Measurements from ENCODE around the gene LEMD1. TPM values are rescaled to one million over a fixed set of nuclear protein-coding genes. Genes with fewer than 3 reads are reported as not detected.

The LEMD1 gene
- total RNA-seq, 2 donors from 2014 or later = not detected

DNA sequence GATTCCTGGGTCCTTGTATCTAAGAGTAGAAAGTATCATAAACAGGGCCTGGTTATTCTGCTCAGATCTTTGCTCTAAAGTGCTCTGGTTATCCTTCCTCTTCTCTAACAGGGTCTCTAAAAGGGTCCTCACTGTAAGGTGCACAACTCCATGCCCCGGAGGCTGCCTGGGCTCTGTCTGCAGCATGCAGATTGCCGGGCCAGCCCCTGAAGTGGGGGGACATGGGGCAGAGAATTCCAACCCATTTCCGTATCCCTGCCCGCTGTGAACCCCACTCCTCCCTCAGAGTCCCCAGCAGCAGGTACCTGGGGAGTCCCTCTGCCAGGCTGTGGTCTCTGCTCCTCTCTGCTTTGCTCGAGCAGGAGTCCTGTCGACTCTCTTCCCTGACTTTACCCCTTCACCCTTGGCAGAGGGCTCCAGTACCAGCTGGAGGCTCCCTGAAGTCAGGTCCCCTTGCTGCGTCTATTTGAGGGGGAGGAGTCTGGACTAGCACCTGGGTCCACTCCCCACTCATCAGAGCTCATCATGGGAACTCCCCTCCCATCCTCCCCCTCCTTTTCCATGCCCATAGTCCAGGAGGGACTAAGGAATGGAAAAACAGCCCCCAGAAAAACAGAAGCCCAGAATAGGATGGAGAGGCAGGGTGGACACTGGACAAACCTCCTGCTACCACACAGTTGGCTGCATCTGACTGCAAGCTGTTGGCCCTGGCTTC lies 21.9 kb upstream of the LEMD1 start:
- Histone ChIP-seq H3K36me3 (no peaks in the 10 kb centered on the region), H3K9me3 (no peaks in the 10 kb centered on the region), H3K27ac (no peak overlapping the region), H3K27me3 (replicated peaks; ENCODE audit: insufficient read depth) (no peaks in the 10 kb centered on the region), H3K4me1 (ENCODE audit: control insufficient read depth in 1 of 2, low read depth in 2 of 2) (peaks cover 7 to 19% of the 10 kb centered on the region in 2 donors), H3K4me3 (no peak overlapping the region)
- ATAC-seq (ENCODE audit: insufficient number of reproducible peaks, low FRiP score, low read depth) (no peak), DNase-seq (ENCODE audit: low spot score) (no peak)
- TF ChIP-seq CTCF (IDR thresholded peaks at IDR 0.05) = no peak

GRCh38 chr1:205442051-205442725 lies 20.3 kb upstream of the LEMD1 start:
- Histone ChIP-seq H3K9me3 (no peaks in the 10 kb centered on the region), H3K4me3 (no peak overlapping the region), H3K27me3 (replicated peaks; ENCODE audit: insufficient read depth) (no peaks in the 10 kb centered on the region), H3K36me3 (no peaks in the 10 kb centered on the region), H3K27ac (no peak overlapping the region), H3K4me1 (ENCODE audit: control insufficient read depth in 1 of 2, low read depth in 2 of 2) (peaks cover 13 to 28% of the 10 kb centered on the region in 2 donors)
- DNase-seq (ENCODE audit: low spot score) = no peak
- ATAC-seq (ENCODE audit: insufficient number of reproducible peaks, low FRiP score, low read depth) = no peak
- TF ChIP-seq CTCF (IDR thresholded peaks at IDR 0.05) = no peak

DNA sequence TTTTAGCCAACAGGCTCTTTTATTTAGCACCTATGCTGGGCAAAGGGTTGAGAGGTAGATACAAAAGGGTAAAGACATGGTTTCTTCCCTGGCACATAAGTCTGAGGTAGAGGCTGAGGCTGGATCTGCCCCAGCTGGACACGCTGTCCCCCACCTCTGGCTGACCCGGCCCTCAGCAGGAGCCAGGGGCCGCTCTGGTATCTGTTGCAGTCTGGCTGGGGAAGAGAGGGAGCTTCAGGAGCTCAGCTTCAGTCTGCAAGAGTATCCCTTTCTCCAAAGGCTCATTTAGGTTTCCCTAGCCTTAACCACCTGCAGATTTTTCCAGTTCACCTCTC lies 19.8 kb upstream of the LEMD1 start:
- no peak for TF ChIP-seq CTCF (IDR thresholded peaks at IDR 0.05)
- DNase-seq (ENCODE audit: low spot score) (no peak), ATAC-seq (ENCODE audit: insufficient number of reproducible peaks, low FRiP score, low read depth) (no peak)
- no peaks in the 10 kb centered on the region for H3K9me3 ChIP-seq
- H3K4me1 ChIP-seq (ENCODE audit: control insufficient read depth in 1 of 2, low read depth in 2 of 2) = peaks cover 13 to 28% of the 10 kb centered on the region in 2 donors
- H3K36me3 ChIP-seq = no peaks in the 10 kb centered on the region
- no peak overlapping the region for H3K4me3 ChIP-seq
- H3K27me3 ChIP-seq (replicated peaks; ENCODE audit: insufficient read depth) = no peaks in the 10 kb centered on the region
- no peak overlapping the region for H3K27ac ChIP-seq

DNA sequence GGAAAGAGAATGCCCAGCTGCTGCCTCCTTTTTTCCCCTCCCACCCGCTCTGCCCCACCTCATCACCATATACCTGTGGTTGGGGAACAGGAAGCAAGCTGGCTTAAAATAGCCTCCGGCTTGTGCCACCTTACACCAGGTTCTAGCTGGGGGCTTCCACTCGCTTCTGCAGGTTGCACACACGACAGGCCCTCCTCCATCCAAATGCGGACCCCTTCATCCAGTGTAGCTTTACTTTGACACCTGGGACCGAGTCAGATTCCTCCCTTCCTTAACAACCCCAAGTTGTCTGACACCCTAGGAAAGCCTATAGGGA lies 19.4 kb upstream of the LEMD1 start:
- no peak for ATAC-seq (ENCODE audit: insufficient number of reproducible peaks, low FRiP score, low read depth)
- no peaks in the 10 kb centered on the region for H3K27me3 ChIP-seq (replicated peaks; ENCODE audit: insufficient read depth)
- DNase-seq (ENCODE audit: low spot score) = no peak
- no peak overlapping the region for H3K27ac ChIP-seq
- H3K4me3 ChIP-seq = no peak overlapping the region
- no peaks in the 10 kb centered on the region for H3K36me3 ChIP-seq
- peaks cover 13 to 28% of the 10 kb centered on the region in 2 donors for H3K4me1 ChIP-seq (ENCODE audit: control insufficient read depth in 1 of 2, low read depth in 2 of 2)
- TF ChIP-seq CTCF (IDR thresholded peaks at IDR 0.05) = no peak
- H3K9me3 ChIP-seq = no peaks in the 10 kb centered on the region

GRCh38 chr1:205440476-205441317 lies 18.8 kb upstream of the LEMD1 start:
- TF ChIP-seq CTCF (IDR thresholded peaks at IDR 0.05) = no peak
- no peaks in the 10 kb centered on the region for H3K27me3 ChIP-seq (replicated peaks; ENCODE audit: insufficient read depth)
- ATAC-seq (ENCODE audit: insufficient number of reproducible peaks, low FRiP score, low read depth) (no peak), DNase-seq (ENCODE audit: low spot score) (no peak)
- H3K27ac ChIP-seq = no peak overlapping the region
- H3K36me3 ChIP-seq = no peaks in the 10 kb centered on the region
- peak overlapping the region; percentile 40 for H3K4me3 ChIP-seq
- no peaks in the 10 kb centered on the region for H3K9me3 ChIP-seq
- H3K4me1 ChIP-seq (ENCODE audit: control insufficient read depth in 1 of 2, low read depth in 2 of 2) = peaks cover 13 to 28% of the 10 kb centered on the region in 2 donors

Data from thoracic aorta (tissue), 2 donors.